ENCODE results near the gene CST7. TPM values are rescaled to one million over a fixed set of nuclear protein-coding genes. Genes with fewer than 3 reads are reported as not detected.

CST7 gene
- total and polyA plus RNA-seq, 2 of the 13 experiments (the other 11 are each of a cell fraction or from before 2014, with no cell fraction given), result not detected

GRCh38 chr20:24958506-24959385, 9.7 kb downstream of the CST7 start:
- Histone ChIP-seq H3K9ac (ENCODE audit: insufficient read depth, low read depth, low read length) (no peak overlapping the region), H2AFZ (ENCODE audit: low read length) (no peak overlapping the region), H3K4me1 (ENCODE audit: insufficient read depth, low read length) (no peaks in the 10 kb centered on the region), H3K79me2 (ENCODE audit: insufficient read depth, low read length) (no peaks in the 10 kb centered on the region), H3K27ac (ENCODE audit: extremely low read length, insufficient read depth, low read length) (no peak overlapping the region), H3K4me3 (replicated peaks in 1 of 3; ENCODE audit: insufficient read depth in 1 of 3, low read depth in 2 of 3, low read length in 3 of 3) (no peak overlapping the region), H3K27me3 (ENCODE audit: control insufficient read depth in 1 of 2, insufficient read depth in 2 of 2, low read length in 2 of 2) (no peaks in the 10 kb centered on the region), H3K4me2 (ENCODE audit: low read depth, low read length) (no peak overlapping the region), H3K36me3 (replicated peaks in 1 of 2; ENCODE audit: control insufficient read depth in 1 of 2, insufficient read depth in 2 of 2, low read length in 2 of 2) (peaks cover 20 to 39% of the 10 kb centered on the region in 2 experiments), H4K20me1 (ENCODE audit: insufficient read depth, low read length) (no peaks in the 10 kb centered on the region), H3K9me3 (ENCODE audit: low read length) (no peaks in the 10 kb centered on the region)
- in situ Hi-C loops (cut with HindIII; ENCODE audit: extremely low pct_ligation_motif_present, low pct_unique_long_range_greater_than_20kb), result no loop called here
- intact Hi-C loops (cut with micrococcal nuclease; ENCODE audit: unreplicated experiment), result no loop called here
- no peak for DNase-seq (ENCODE audit: low spot score)
- POLR2A ChIA-PET, result no interaction called here
- no TSS peak for BruUV-seq (replicated peaks)
- WGBS (ENCODE audit: low lambda C conversion rate), result 95% methylated on average over 20 of the region's 20 CpGs
- no peak for FAIRE-seq
- no peak for TF ChIP-seq SAP130 (CRISPR knock-in tag; IDR thresholded peaks at IDR 0.05; ENCODE audit: low read depth)
- no peak for ATAC-seq
- CTCF ChIA-PET (ENCODE audit: low intra/inter-chr PET ratio, low total read pairs), result no interaction called here

- no TSS peak for BruUV-seq (replicated peaks)
- in situ Hi-C loops (cut with HindIII; ENCODE audit: extremely low pct_ligation_motif_present, low pct_unique_long_range_greater_than_20kb), result no loop called here
- FAIRE-seq (no peak), ATAC-seq (no peak), DNase-seq (ENCODE audit: low spot score) (no peak)
- no peak overlapping the region for H2AFZ ChIP-seq (ENCODE audit: low read length)
- no peaks in the 10 kb centered on the region for H3K9me3 ChIP-seq (ENCODE audit: low read length)
- H3K79me2 ChIP-seq (ENCODE audit: insufficient read depth, low read length), result no peaks in the 10 kb centered on the region
- no peak overlapping the region for H3K4me3 ChIP-seq (replicated peaks in 1 of 3; ENCODE audit: insufficient read depth in 1 of 3, low read depth in 2 of 3, low read length in 3 of 3)
- no peak overlapping the region for H3K9ac ChIP-seq (ENCODE audit: insufficient read depth, low read depth, low read length)
- no peaks in the 10 kb centered on the region for H4K20me1 ChIP-seq (ENCODE audit: insufficient read depth, low read length)
- H3K4me1 ChIP-seq (ENCODE audit: insufficient read depth, low read length), result no peaks in the 10 kb centered on the region
- intact Hi-C loops (cut with micrococcal nuclease; ENCODE audit: unreplicated experiment), result no loop called here
- ChIA-PET CTCF (ENCODE audit: low intra/inter-chr PET ratio, low total read pairs) (no interaction called here), POLR2A (no interaction called here)
- H3K27ac ChIP-seq (ENCODE audit: extremely low read length, insufficient read depth, low read length), result no peak overlapping the region
- peaks cover 26 to 49% of the 10 kb centered on the region in 2 experiments for H3K36me3 ChIP-seq (replicated peaks in 1 of 2; ENCODE audit: control insufficient read depth in 1 of 2, insufficient read depth in 2 of 2, low read length in 2 of 2)
- 97% methylated on average over 9 of the region's 14 CpGs for WGBS (ENCODE audit: low lambda C conversion rate)
- H3K4me2 ChIP-seq (ENCODE audit: low read depth, low read length), result no peak overlapping the region
- no peaks in the 10 kb centered on the region for H3K27me3 ChIP-seq (ENCODE audit: control insufficient read depth in 1 of 2, insufficient read depth in 2 of 2, low read length in 2 of 2)
- TF ChIP-seq, protein P1, sequence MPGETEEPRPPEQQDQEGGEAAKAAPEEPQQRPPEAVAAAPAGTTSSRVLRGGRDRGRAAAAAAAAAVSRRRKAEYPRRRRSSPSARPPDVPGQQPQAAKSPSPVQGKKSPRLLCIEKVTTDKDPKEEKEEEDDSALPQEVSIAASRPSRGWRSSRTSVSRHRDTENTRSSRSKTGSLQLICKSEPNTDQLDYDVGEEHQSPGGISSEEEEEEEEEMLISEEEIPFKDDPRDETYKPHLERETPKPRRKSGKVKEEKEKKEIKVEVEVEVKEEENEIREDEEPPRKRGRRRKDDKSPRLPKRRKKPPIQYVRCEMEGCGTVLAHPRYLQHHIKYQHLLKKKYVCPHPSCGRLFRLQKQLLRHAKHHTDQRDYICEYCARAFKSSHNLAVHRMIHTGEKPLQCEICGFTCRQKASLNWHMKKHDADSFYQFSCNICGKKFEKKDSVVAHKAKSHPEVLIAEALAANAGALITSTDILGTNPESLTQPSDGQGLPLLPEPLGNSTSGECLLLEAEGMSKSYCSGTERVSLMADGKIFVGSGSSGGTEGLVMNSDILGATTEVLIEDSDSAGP (CRISPR knock-in tag; IDR thresholded peaks at IDR 0.05; ENCODE audit: borderline replicate concordance), result no peak
- no peak for TF ChIP-seq TBX3 (IDR thresholded peaks at IDR 0.05; ENCODE audit: borderline replicate concordance)
- TF ChIP-seq WIZ (CRISPR knock-in tag; IDR thresholded peaks at IDR 0.05), result no peak
- no peak for TF ChIP-seq ZNF549 (CRISPR knock-in tag; IDR thresholded peaks at IDR 0.05)
- no peak for TF ChIP-seq ZNF354B (CRISPR knock-in tag; IDR thresholded peaks at IDR 0.05)
- TF ChIP-seq POGZ (CRISPR knock-in tag; IDR thresholded peaks at IDR 0.05), result no peak
- TF ChIP-seq, protein P2, sequence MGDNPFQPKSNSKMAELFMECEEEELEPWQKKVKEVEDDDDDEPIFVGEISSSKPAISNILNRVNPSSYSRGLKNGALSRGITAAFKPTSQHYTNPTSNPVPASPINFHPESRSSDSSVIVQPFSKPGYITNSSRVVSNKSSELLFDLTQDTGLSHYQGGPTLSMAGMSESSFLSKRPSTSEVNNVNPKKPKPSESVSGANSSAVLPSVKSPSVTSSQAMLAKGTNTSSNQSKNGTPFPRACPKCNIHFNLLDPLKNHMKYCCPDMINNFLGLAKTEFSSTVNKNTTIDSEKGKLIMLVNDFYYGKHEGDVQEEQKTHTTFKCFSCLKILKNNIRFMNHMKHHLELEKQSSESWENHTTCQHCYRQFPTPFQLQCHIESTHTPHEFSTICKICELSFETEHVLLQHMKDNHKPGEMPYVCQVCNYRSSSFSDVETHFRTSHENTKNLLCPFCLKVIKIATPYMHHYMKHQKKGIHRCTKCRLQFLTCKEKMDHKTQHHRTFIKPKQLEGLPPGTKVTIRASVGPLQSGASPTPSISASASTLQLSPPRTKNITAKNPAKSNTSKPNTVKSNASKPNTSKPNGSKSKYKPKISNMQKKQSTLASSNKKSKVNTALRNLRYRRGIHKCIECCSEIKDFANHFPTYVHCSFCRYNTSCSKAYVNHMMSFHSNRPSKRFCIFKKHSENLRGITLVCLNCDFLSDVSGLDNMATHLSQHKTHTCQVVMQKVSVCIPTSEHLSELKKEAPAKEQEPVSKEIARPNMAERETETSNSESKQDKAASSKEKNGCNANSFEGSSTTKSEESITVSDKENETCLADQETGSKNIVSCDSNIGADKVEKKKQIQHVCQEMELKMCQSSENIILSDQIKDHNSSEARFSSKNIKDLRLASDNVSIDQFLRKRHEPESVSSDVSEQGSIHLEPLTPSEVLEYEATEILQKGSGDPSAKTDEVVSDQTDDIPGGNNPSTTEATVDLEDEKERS (CRISPR knock-in tag; IDR thresholded peaks at IDR 0.05), result no peak
- TF ChIP-seq ATF7-NPFF (CRISPR knock-in tag; IDR thresholded peaks at IDR 0.05; ENCODE audit: low read depth), result no peak
- TF ChIP-seq ZNF607 (CRISPR knock-in tag; IDR thresholded peaks at IDR 0.05; ENCODE audit: borderline replicate concordance), result no peak
- TF ChIP-seq ZNF34 (CRISPR knock-in tag; IDR thresholded peaks at IDR 0.05; ENCODE audit: borderline replicate concordance), result no peak
These were observed 10.7 kb downstream of the CST7 start for GRCh38 chr20:24959591-24960301.

All from HepG2 (cell line).